HCT116 (cell line): ENCODE results near the gene KLHL18. TPM values are rescaled to one million over a fixed set of nuclear protein-coding genes. Genes with fewer than 3 reads are reported as not detected.

ENCODE experiments used
- ATAC-seq: fragments of 200-7000 bp; cut with Tn5 transposase; 2 replicates; pipeline ENCODE4 v1.9.1; 2020; ENCODE audit warnings: mild to moderate bottlenecking, moderate library complexity
- Bru-seq: library from RNA; stranded (reverse); fragments of 400-500 nt; gene quantifications from one replicate; lab custom pipeline; 2021; lab: Mats Ljungman, UMichigan
- BruChase-seq, 2 experiments: library from RNA; stranded (reverse); fragments of 400-500 nt; gene quantifications; one replicate each; lab custom pipeline; 2021; lab: Mats Ljungman, UMichigan
- BruUV-seq: library from RNA; stranded (reverse); fragments of 400-500 nt; replicated peaks from 2 replicates; lab custom pipeline; 2021; lab: Mats Ljungman, UMichigan
- CTCF ChIA-PET: fragments of 300-600 bp; sonication (Branson Sonifier 250); formaldehyde crosslinking; loops from one replicate; lab custom pipeline; 2021; ENCODE audit warnings: antibody characterized with exemption; lab: Charles Lee
- POLR2A ChIA-PET: fragments of 300-600, 350-600 bp; sonication (Branson Sonifier 250); formaldehyde crosslinking; loops from one replicate; lab custom pipeline; 2021; ENCODE audit warnings: antibody characterized with exemption; lab: Charles Lee
- RAD21 ChIA-PET, 2 experiments: fragments of 300-600 bp; sonication (Branson Sonifier 250); formaldehyde crosslinking; loops; one replicate each; lab custom pipeline; 2023; ENCODE audit warnings: low total read pairs in 2 of 2; ENCODE audit not compliant: uncharacterized antibody in 2 of 2, unreplicated experiment in 2 of 2, low non-redundant PET in 1 of 2; lab: Charles Lee
- DNase-seq: peaks from one replicate; pipeline ENCODE4 v3.0.0-alpha.2; 2010; ENCODE audit warnings: low read depth, low spot score
- H2AFZ ChIP-seq: fragments of 200-600 bp; shearing (Covaris generic), sonication (generic); 2 replicates; pipeline ENCODE4 v1.6.1; 2017; ENCODE audit warnings: low read depth, mixed run types, mixed read lengths, antibody characterized with exemption, low read length; ENCODE audit not compliant: poor library complexity, severe bottlenecking
- H3K27ac ChIP-seq: 2 replicates; pipeline ENCODE4 v1.5.1; 2012; ENCODE audit warnings: low read depth, low read length
- H3K27me3 ChIP-seq: fragments of 200-600 bp; sonication (generic); 2 replicates; pipeline ENCODE4 v1.6.1; 2016; ENCODE audit warnings: mixed run types, low read length, mixed read lengths; ENCODE audit not compliant: insufficient read depth
- H3K36me3 ChIP-seq, 2 experiments: fragments of 200-500 bp in 1 of 2; fragments of 200-600 bp in 1 of 2; sonication (Bioruptor generic) in 1 of 2; sonication (generic) in 1 of 2; 2 replicates each; pipeline versions ENCODE4 v1.5.1 to v1.6.1; 2014 to 2016; ENCODE audit warnings: low read length in 2 of 2, inconsistent platforms in 1 of 2, mixed read lengths in 1 of 2, mixed run types in 1 of 2; ENCODE audit not compliant: insufficient read depth in 2 of 2, control insufficient read depth in 1 of 2
- H3K4me1 ChIP-seq, 2 experiments: fragments of 200-600 bp in 1 of 2; sonication (generic) in 1 of 2; 2 replicates each; pipeline versions ENCODE4 v1.5.1 to v1.6.1; 2012 to 2017; ENCODE audit warnings: low read length in 2 of 2, inconsistent platforms in 1 of 2, mild to moderate bottlenecking in 1 of 2, mixed read lengths in 1 of 2, mixed run types in 1 of 2, moderate library complexity in 1 of 2; ENCODE audit not compliant: insufficient read depth in 2 of 2, control insufficient read depth in 1 of 2
- H3K4me2 ChIP-seq: fragments of 200-600 bp; sonication (generic); 2 replicates; pipeline ENCODE4 v1.6.1; 2017; ENCODE audit warnings: mixed run types, low read length, mixed read lengths
- H3K4me3 ChIP-seq, 2 experiments: fragments of 200-600 bp in 1 of 2; sonication (generic) in 1 of 2; replicated peaks in 1 of 2; 2 replicates each; pipeline ENCODE4 v1.5.1; 2011 to 2016; ENCODE audit warnings: low read length in 2 of 2, control low read depth in 1 of 2, low read depth in 1 of 2, mild to moderate bottlenecking in 1 of 2, mixed read lengths in 1 of 2, mixed run types in 1 of 2
- H3K79me2 ChIP-seq: fragments of 200-600 bp; sonication (generic); 2 replicates; pipeline ENCODE4 v1.6.1; 2017; ENCODE audit warnings: mild to moderate bottlenecking, mixed run types, low read length, moderate library complexity, mixed read lengths; ENCODE audit not compliant: insufficient read depth
- H3K9ac ChIP-seq: fragments of 200-600 bp; sonication (generic); 2 replicates; pipeline ENCODE4 v1.6.1; 2016; ENCODE audit warnings: low read length, mixed read lengths
- H3K9me2 ChIP-seq: fragments of 200-600 bp; sonication (generic), shearing (Covaris generic); 2 replicates; pipeline ENCODE4 v1.6.1; 2017; ENCODE audit warnings: mixed run types, mild to moderate bottlenecking, moderate library complexity; ENCODE audit not compliant: insufficient read depth
- H3K9me3 ChIP-seq, 2 experiments: fragments of 200-500 bp in 1 of 2; fragments of 200-600 bp in 1 of 2; sonication (Bioruptor generic) in 1 of 2; sonication (generic) in 1 of 2; 2 replicates each; pipeline ENCODE4 v1.6.1; 2014 to 2017; ENCODE audit warnings: low read length in 2 of 2, mixed read lengths in 2 of 2, inconsistent platforms in 1 of 2, low read depth in 1 of 2, mild to moderate bottlenecking in 1 of 2, mixed run types in 1 of 2, moderate library complexity in 1 of 2; ENCODE audit not compliant: control insufficient read depth in 1 of 2, insufficient read depth in 1 of 2
- H4K20me1 ChIP-seq: fragments of 200-600 bp; sonication (generic), shearing (Covaris generic); 2 replicates; pipeline ENCODE4 v1.6.1; 2017; ENCODE audit warnings: mixed run types, mild to moderate bottlenecking, moderate library complexity; ENCODE audit not compliant: insufficient read depth
- CBX3 ChIP-seq: IDR thresholded peaks from 2 replicates; pipeline ENCODE4 v1.6.1; 2012; ENCODE audit warnings: low read depth
- CEBPB ChIP-seq: IDR thresholded peaks from 2 replicates; pipeline ENCODE4 v1.6.1; 2012; ENCODE audit warnings: low read depth
- CTCF ChIP-seq, 3 experiments: fragments of 200-600 bp in 1 of 3; sonication (generic) in 1 of 3; IDR thresholded peaks in 2 of 3; conservative IDR thresholded peaks in 1 of 3; 2 replicates each; pipeline ENCODE4 v1.5.1; 2012 to 2017; ENCODE audit warnings: low read depth in 2 of 3, low read length in 2 of 3, antibody characterized with exemption in 1 of 3, borderline replicate concordance in 1 of 3, control low read depth in 1 of 3, mild to moderate bottlenecking in 1 of 3, mixed read lengths in 1 of 3, mixed run types in 1 of 3, moderate library complexity in 1 of 3; ENCODE audit not compliant: insufficient read depth in 1 of 3
- EGR1 ChIP-seq: IDR thresholded peaks from 2 replicates; pipeline ENCODE4 v1.6.1; 2012; ENCODE audit warnings: low read depth
- ELF1 ChIP-seq: IDR thresholded peaks from 2 replicates; pipeline ENCODE4 v1.6.1; 2012; ENCODE audit warnings: low read depth, borderline replicate concordance
- EZH2 ChIP-seq: fragments of 200-600 bp; sonication (generic); IDR thresholded peaks from 2 replicates; pipeline ENCODE4 v1.6.1; 2017; ENCODE audit warnings: antibody characterized with exemption, mixed run types
- EZH2phosphoT487 ChIP-seq: fragments of 200-600 bp; IDR thresholded peaks from 2 replicates; pipeline ENCODE4 v1.6.1; 2018; ENCODE audit warnings: antibody characterized with exemption, borderline replicate concordance
- FOSL1 ChIP-seq: IDR thresholded peaks from 2 replicates; pipeline ENCODE4 v1.6.1; 2012; ENCODE audit warnings: low read depth
- MAX ChIP-seq: IDR thresholded peaks from 2 replicates; pipeline ENCODE4 v1.6.1; 2012
- POLR2A ChIP-seq: IDR thresholded peaks from 2 replicates; pipeline ENCODE4 v1.7.0; 2011; ENCODE audit warnings: borderline replicate concordance; ENCODE audit not compliant: insufficient read depth, insufficient read length; ENCODE audit errors: extremely low read depth
- POLR2AphosphoS5 ChIP-seq: IDR thresholded peaks from 2 replicates; pipeline ENCODE4 v1.6.1; 2011; ENCODE audit warnings: mild to moderate bottlenecking, low read depth, low read length, moderate library complexity
- RAD21 ChIP-seq: IDR thresholded peaks from 2 replicates; pipeline ENCODE4 v1.6.1; 2012; ENCODE audit warnings: low read depth, mild to moderate bottlenecking
- SP1 ChIP-seq: IDR thresholded peaks from 2 replicates; pipeline ENCODE4 v1.6.1; 2012; ENCODE audit warnings: low read depth
- SRF ChIP-seq: IDR thresholded peaks from 2 replicates; pipeline ENCODE4 v1.6.1; 2012; ENCODE audit warnings: low read depth
- TCF7L2 ChIP-seq: IDR thresholded peaks from 2 replicates; pipeline ENCODE4 v1.7.0; 2011; ENCODE audit warnings: borderline replicate concordance, inconsistent platforms; ENCODE audit not compliant: insufficient read depth, insufficient read length; ENCODE audit errors: extremely low read depth
- YY1 ChIP-seq: IDR thresholded peaks from 2 replicates; pipeline ENCODE4 v1.6.1; 2011; ENCODE audit warnings: low read length, low read depth, moderate library complexity, mild to moderate bottlenecking; ENCODE audit not compliant: insufficient replicate concordance; ENCODE audit errors: extremely low read depth
- ZBTB33 ChIP-seq: IDR thresholded peaks from 2 replicates; pipeline ENCODE4 v1.6.1; 2011; ENCODE audit warnings: mild to moderate bottlenecking, low read length, moderate library complexity; ENCODE audit not compliant: insufficient replicate concordance; ENCODE audit errors: extremely low read depth
- ZFX ChIP-seq: fragments of 450-650 bp; IDR thresholded peaks from 2 replicates; pipeline ENCODE4 v1.6.1; 2017
- ZNF274 ChIP-seq: fragments of 200-500 bp; sonication (Bioruptor generic); IDR thresholded peaks from 2 replicates; pipeline ENCODE4 v1.6.1; 2014; ENCODE audit warnings: mild to moderate bottlenecking, low read depth, low read length, inconsistent platforms
- intact Hi-C: fragments of 100-400 bp; cut with micrococcal nuclease; formaldehyde crosslinking; loops from 2 replicates; pipeline ENCODE4 v1.10.0; 2022
- long read RNA-seq: library from polyadenylated mRNA; unstranded; transcript quantifications from one replicate; pipeline ENCODE4 v2.0.0, GENCODE V29; 2021; ENCODE audit not compliant: unreplicated experiment
- polyA plus RNA-seq: library from polyadenylated mRNA; unstranded; fragments of >200 nt; gene quantifications from 2 replicates; pipeline ENCODE4 v1.2.1, GENCODE V29; 2012; ENCODE audit warnings: missing spikeins
- total RNA-seq: library from RNA; stranded (reverse); gene quantifications from one replicate; pipeline ENCODE4 v1.2.1, GENCODE V29; 2021; ENCODE audit not compliant: unreplicated experiment

Gene KLHL18
- total RNA-seq (32.3 TPM), Bru-seq, nascent RNA (percentile 66 among the genes with signal in this experiment), BruChase-seq, experiment 1, labeled RNA remaining after a 6-hour chase (percentile 70 among the genes with signal in this experiment), BruChase-seq, experiment 2, labeled RNA remaining after a 2-hour chase (percentile 75 among the genes with signal in this experiment)
- polyA plus RNA-seq, result 16.0 and 31.1 TPM in 2 replicates
- long read RNA-seq, full-length matches to known transcripts, result 20 of 56 reads
- long read RNA-seq, partial matches to known transcripts, result 6 of 56 reads
- long read RNA-seq, other reads (novel, unspliced or antisense), result 30 of 56 reads

GRCh38 chr3:47282424-47283192 is at the start of gene KLHL18, which contains the start of gene KIF9:
Gene KLHL18 (plus strand): TSS chr3:47282944. CDS start chr3:47282966, 22 bp downstream.
Gene KIF9 (minus strand): TSS chr3:47282799. CDS start chr3:47277374, 5,425 bp downstream.
- no peaks in the 10 kb centered on the region for H4K20me1 ChIP-seq
- H3K79me2 ChIP-seq, result peaks cover 65% of the 10 kb centered on the region
- ChIA-PET RAD21 (no interaction called here), CTCF (interaction anchor here (0.8 kb wide), 1 partner anchor 42 kb away, joined by 3 read pairs; no protein-coding TSS in a partner anchor), POLR2A (no interaction called here)
- H2AFZ ChIP-seq, result no peak within 1 kb of the TSS
- H3K9me3 ChIP-seq, result no peaks in the 10 kb centered on the region
- ATAC-seq (peak; percentile 84), DNase-seq (peak; percentile 92)
- H3K27me3 ChIP-seq, result no peaks in the 10 kb centered on the region
- peak within 1 kb of the TSS; percentile 91 for H3K9ac ChIP-seq
- no peaks in the 10 kb centered on the region for H3K9me2 ChIP-seq
- H3K4me2 ChIP-seq, result peak within 1 kb of the TSS; percentile 74
- peak within 1 kb of the TSS; percentile 84 to 99 for H3K4me3 ChIP-seq
- peaks cover 11 to 19% of the 10 kb centered on the region in 2 experiments; a peak in 3 of 4 replicates for H3K4me1 ChIP-seq
- no TSS peak for BruUV-seq
- H3K36me3 ChIP-seq, result no peaks in the 10 kb centered on the region
- H3K27ac ChIP-seq, result peak within 1 kb of the TSS; percentile 76
- intact Hi-C loops, result no loop called here
- TF ChIP-seq ZNF274 (no peak), RAD21 (no peak), FOSL1 (no peak), MAX (peak; percentile 98), EZH2phosphoT487 (no peak), POLR2A (peak; percentile 26), TCF7L2 (peak; percentile 92), SP1 (peak; percentile 48), EZH2 (no peak), EGR1 (no peak), POLR2AphosphoS5 (peak; percentile 82), CEBPB (no peak), CTCF (IDR thresholded peaks at IDR 0.05 in 2 of 3, conservative IDR thresholded peaks at IDR 0.05 in 1 of 3; ENCODE audit: borderline replicate concordance in 1 of 3, insufficient read depth in 1 of 3, low read depth in 2 of 3, low read length in 2 of 3) (no peak), SRF (no peak), ZFX (peak; percentile 74), YY1 (peak; percentile 68), ZBTB33 (peak; percentile 75), CBX3 (peak; percentile 50; the same call in 1 of the 2 replicates), ELF1 (peak; percentile 98)
